GM18907 (cell line): ENCODE results near the gene ZMYM5.
"Not testable (repeated sequence)": the region's sequence is repeated elsewhere in the genome, so short reads cannot be mapped to it uniquely, and the experiment has no call there.

Source experiments
- ATAC-seq: cut with Tn5 transposase; IDR thresholded peaks from one replicate; pipeline ENCODE4 v1.9.1; 2021; ENCODE audit warnings: mild to moderate bottlenecking, moderate library complexity; ENCODE audit not compliant: unreplicated experiment

ZMYM5 gene

GRCh38 chr13:19863323-19864023 lies at the start of gene ZMYM5:
TSS of gene ZMYM5 (minus strand) at chr13:19863649. CDS start at chr13:19852180, 11,469 bp downstream.
- peak; percentile 88 for ATAC-seq

- no peak for ATAC-seq
Observed at GRCh38 chr13:19910336-19911072, 47.1 kb upstream of the ZMYM5 start.

GRCh38 chr13:19908350-19908986 lies 45.0 kb upstream of the ZMYM5 start:
- ATAC-seq = no peak

GRCh38 chr13:19905487-19906195 lies 42.2 kb upstream of the ZMYM5 start:
- ATAC-seq = not testable (repeated sequence)

- ATAC-seq = no peak
Observed at GRCh38 chr13:19890030-19890429, 26.6 kb upstream of the ZMYM5 start.

GRCh38 chr13:19888799-19889198 lies 25.4 kb upstream of the ZMYM5 start:
- no peak for ATAC-seq

GRCh38 chr13:19882231-19882630 lies 18.8 kb upstream of the ZMYM5 start:
- no peak for ATAC-seq

- no peak for ATAC-seq
Observed at GRCh38 chr13:19881641-19882040, 18.2 kb upstream of the ZMYM5 start.

- ATAC-seq = peak; percentile 13
Observed at GRCh38 chr13:19864746-19865309, 1.4 kb upstream of the ZMYM5 start.

- ATAC-seq = peak; percentile 40
Observed at GRCh38 chr13:19864024-19864745, 736 bp upstream of the ZMYM5 start.

GRCh38 chr13:19862481-19863313 lies 752 bp downstream of the ZMYM5 start:
- ATAC-seq = peak; percentile 10

- ATAC-seq = no peak
Observed at GRCh38 chr13:19861762-19862161, 1.7 kb downstream of the ZMYM5 start.

GRCh38 chr13:19860884-19861655 lies 2.4 kb downstream of the ZMYM5 start:
- no peak for ATAC-seq

- not testable (repeated sequence) for ATAC-seq
Observed at GRCh38 chr13:19857637-19858036, 5.8 kb downstream of the ZMYM5 start.

GRCh38 chr13:19852766-19853165 lies 10.7 kb downstream of the ZMYM5 start:
- ATAC-seq = no peak

- no peak for ATAC-seq
Observed at GRCh38 chr13:19845758-19846157, 17.7 kb downstream of the ZMYM5 start.

GRCh38 chr13:19838865-19839275 lies 24.6 kb downstream of the ZMYM5 start:
- no peak for ATAC-seq

GRCh38 chr13:19836472-19836871 lies 27.0 kb downstream of the ZMYM5 start:
- no peak for ATAC-seq

GRCh38 chr13:19834704-19835103 lies 28.7 kb downstream of the ZMYM5 start:
- no peak for ATAC-seq
